Measurements from ENCODE around the gene BPHL. TPM values are rescaled to one million over a fixed set of nuclear protein-coding genes. Genes with fewer than 3 reads are reported as not detected.
"Not testable (repeated sequence)": the region's sequence is repeated elsewhere in the genome, so short reads cannot be mapped to it uniquely, and the experiment has no call there.

BPHL gene
- total and polyA plus RNA-seq, 10 of the 15 experiments (the other 5 are each of a cell fraction or from before 2014, with no cell fraction given) = 8.0 to 17.8 (median 12.4) TPM

- H3K27ac ChIP-seq (ENCODE audit: control insufficient read depth, insufficient read depth); in situ Hi-C loops (cut with MboI); H3K9me3 ChIP-seq (replicated peaks; ENCODE audit: control insufficient read depth, insufficient read depth, low read length); H3K27me3 ChIP-seq (replicated peaks in 1 of 2; ENCODE audit: control insufficient read depth in 2 of 2, insufficient read depth in 2 of 2, low read length in 1 of 2); DNase-seq (ENCODE audit: low read depth, low spot score); H4K20me1 ChIP-seq (ENCODE audit: control insufficient read depth, insufficient read depth); H3K36me3 ChIP-seq (ENCODE audit: control insufficient read depth in 2 of 2, insufficient read depth in 2 of 2, low read length in 1 of 2); H3K4me1 ChIP-seq (ENCODE audit: control insufficient read depth, insufficient read depth, low read length); POLR2A ChIA-PET; H3K79me2 ChIP-seq (ENCODE audit: control insufficient read depth, insufficient read depth, low read length): not testable (repeated sequence)
- Histone ChIP-seq H3K9ac (ENCODE audit: control insufficient read depth, insufficient read depth, low read length) (peak overlapping the region; percentile 12; the same call in 1 of the 2 replicates), H3K4me3 (peak overlapping the region; percentile 80), H3K4me2 (ENCODE audit: control insufficient read depth, insufficient read depth) (peak overlapping the region; percentile 88), H2AFZ (ENCODE audit: control insufficient read depth, low read depth, low read length) (peak overlapping the region; percentile 58)
- 10% methylated on average over 22 of the region's 32 CpGs for WGBS (ENCODE audit: insufficient coverage, insufficient replicate concordance, low lambda C conversion rate, missing lambda C conversion rate)
- TF ChIP-seq REST (IDR thresholded peaks at IDR 0.05; ENCODE audit: low read depth, low read length) = peak; percentile 19; the same call in 1 of the 2 replicates
- TF ChIP-seq BHLHE40 (IDR thresholded peaks at IDR 0.05; ENCODE audit: borderline replicate concordance in 1 of 2, low read depth in 2 of 2, low read length in 1 of 2) = peak; percentile 10 to 17; a peak in 1 of 4 replicates
- intact Hi-C loops (cut with micrococcal nuclease; ENCODE audit: unreplicated experiment) = loop anchor here (1.0 kb wide), 1 partner anchor 23 kb away; no protein-coding TSS in a partner anchor
- ChIA-PET CTCF (interaction anchor here (0.6 to 1.4 kb wide), 9 partner anchors 17 to 103 kb away, joined by 3 to 8 read pairs (median 4); no protein-coding TSS in a partner anchor), RAD21 (ENCODE audit: unreplicated experiment) (interaction anchor here (0.7 to 2.0 kb wide), 5 partner anchors 9 to 102 kb away, joined by 3 to 9 read pairs (median 5); partner anchors contain the start of gene PSMG4), SMC1A (ENCODE audit: uncharacterized antibody, unreplicated experiment) (interaction anchor here (0.7 to 0.8 kb wide), 2 partner anchors 53 to 575 kb away, joined by 3 to 5 read pairs; no protein-coding TSS in a partner anchor)
- peak; percentile 41 for FAIRE-seq
- peak; percentile 16 for ATAC-seq
- TSS peak; percentile 60 for BruUV-seq (replicated peaks)
These were observed 37.9 kb downstream of the BPHL start for GRCh38 chr6:3156184-3157130.
